Amygdala (tissue), 56 donors: ENCODE data around the gene CORO1C.
A peak's percentile ranks its signal among the peaks of the same experiment; 100 is the strongest.
"Not testable (repeated sequence)": the region's sequence is repeated elsewhere in the genome, so short reads cannot be mapped to it uniquely, and the experiment has no call there.

Source experiments
- DNase-seq, 56 donors: peaks; one replicate each; lab custom pipeline; 2025; lab: John Stamatoyannopoulos, UW

CORO1C gene

GRCh38 chr12:108756421-108756820 lies 25.1 kb upstream of the CORO1C start:
- DNase-seq = no peak

DNA sequence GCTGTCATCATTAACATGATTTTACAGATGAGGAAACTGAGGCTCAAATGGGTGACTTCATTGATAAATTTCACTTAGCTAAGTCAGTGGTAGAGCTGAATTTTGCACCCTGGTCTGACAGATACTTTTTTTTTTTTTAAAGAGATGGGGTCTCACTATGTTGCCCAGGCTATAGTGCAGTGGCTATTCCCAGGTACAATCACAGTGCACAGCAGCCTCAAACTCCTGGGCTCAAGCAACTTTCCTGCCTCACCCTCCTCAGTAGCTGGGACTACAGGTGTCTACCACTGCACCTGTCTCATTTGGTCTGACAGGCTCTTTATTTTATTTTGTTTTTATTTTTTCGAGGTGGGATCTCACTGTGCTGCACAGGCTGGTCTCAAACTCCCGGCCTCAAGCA lies 24.2 kb upstream of the CORO1C start:
- no peak for DNase-seq

DNA sequence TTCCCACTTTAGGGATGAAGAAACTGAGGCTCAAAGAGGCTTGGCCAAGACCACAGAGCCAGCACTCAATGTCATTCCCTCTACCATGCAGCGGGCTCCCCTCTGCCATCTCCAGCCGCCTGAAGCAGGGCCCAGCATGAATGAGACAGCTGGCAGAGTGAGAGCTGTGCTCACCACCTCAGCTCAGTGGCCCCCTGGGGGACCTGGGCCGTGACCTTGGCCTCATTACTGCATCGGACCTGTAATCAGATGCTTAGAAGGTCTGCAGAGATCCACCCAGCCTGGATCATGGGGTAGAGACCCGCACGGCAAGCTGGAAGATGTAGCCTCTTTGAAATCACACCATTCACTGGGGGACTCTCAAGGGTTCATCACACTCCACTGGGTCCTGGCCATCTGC lies 22.7 kb upstream of the CORO1C start:
- DNase-seq = no peak

DNA sequence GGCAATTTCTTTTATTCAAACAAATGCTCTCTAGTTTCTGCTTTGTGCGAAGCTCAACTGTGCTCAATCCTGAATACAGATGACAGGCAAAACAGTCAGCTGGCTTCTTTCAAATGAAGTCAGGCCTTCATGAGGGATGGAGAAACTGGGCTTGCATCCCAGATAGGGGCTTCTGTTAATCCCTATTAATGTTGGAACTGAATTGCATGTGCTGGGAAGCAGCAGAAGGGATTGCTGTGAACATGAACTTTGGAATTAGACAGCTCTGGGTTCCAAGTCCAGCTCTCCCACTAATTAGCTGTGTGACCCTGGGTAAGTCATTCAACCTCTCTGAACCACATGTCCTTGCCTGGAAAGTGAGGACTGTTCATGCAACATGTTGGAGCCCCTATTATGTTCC lies 21.1 kb upstream of the CORO1C start:
- peak in 14 of 56 donors; percentile 4 to 56 (median 20) for DNase-seq

- DNase-seq = no peak
These were observed 20.5 kb upstream of the CORO1C start for GRCh38 chr12:108751821-108752220.

- not testable (repeated sequence) for DNase-seq
These were observed 19.7 kb upstream of the CORO1C start for GRCh38 chr12:108751003-108751402.

DNA sequence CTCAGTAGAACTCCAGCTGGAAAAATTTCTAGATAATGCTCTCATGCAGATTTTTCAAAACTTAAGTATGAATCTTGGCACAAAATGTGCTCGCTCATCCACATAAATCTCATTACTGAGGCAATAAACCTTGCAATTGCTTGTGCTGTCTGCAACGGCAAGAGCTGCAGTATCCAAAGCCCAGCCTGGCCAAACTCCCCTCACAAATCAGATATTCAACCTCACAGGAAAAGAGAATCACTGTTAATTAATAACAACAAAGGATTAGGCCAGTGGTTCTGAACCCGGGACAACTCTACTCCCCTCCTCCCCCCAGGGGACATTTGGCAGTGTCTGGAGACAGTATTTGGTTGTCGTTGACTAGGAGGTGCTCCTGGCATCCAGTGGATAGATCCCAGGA lies 19.2 kb upstream of the CORO1C start:
- DNase-seq = peak in 1 of 56 donors; percentile 14

GRCh38 chr12:108747563-108747962 lies 16.2 kb upstream of the CORO1C start:
- DNase-seq = no peak

DNA sequence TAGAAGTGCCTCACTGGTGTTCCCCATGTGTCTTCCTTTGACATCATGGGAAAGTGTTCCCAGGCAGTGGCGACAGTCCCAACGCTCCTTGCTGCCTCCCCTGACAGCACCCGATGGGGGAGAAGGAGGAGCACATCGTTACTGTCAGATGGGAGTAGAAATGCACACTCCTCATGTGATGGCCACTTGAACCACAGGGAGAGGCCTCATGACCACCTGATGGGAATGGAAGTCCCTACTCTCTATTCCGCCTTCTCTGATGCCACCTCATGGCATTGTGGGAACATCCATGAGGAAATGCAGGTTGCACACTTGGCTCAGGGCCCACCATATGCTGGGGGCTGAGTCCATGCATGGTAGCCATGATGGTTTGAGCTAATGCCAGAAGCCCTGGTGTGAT lies 14.3 kb upstream of the CORO1C start:
- no peak for DNase-seq

DNA sequence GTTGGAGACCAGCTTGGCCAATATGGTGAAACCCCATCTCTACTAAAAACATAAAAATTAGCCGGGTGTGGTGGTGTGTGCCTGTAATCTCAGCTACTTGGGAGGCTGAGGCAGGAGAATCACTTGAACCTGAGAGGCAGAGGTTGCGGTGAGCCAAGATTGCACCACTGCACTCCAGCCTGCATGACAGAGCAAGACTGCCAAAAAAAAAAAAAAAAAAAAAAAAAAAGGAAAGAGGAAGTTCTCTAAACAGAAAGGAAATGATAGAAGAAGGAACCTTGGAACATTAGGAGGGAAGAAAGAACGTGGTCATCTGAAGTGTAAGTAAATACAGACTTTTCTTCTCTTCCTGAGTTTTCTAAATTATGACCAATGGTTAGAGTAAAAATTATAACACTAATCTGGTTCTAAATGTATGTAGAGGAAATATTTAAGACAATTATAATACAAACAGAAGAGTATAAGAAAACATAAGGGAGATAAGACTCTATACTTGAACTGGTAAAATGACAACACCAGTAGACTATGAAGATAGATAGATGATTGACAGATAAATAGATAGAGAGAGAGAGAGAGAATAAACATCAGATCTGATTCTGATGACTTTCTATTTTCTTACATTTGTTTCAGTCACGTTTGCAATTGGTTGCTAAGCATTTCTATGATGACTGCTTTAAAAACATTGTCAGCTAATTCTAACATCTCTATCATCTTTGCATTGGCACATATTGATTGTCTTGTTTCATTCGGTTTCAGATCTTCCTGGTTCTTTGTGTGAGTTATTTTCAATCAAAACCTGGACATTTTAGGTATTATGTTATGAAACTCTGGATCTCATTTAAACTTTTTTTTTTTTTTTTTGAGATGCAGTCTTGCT lies 12.9 kb upstream of the CORO1C start:
- DNase-seq = no peak

- no peak for DNase-seq
These were observed 6.9 kb upstream of the CORO1C start for GRCh38 chr12:108738170-108738569.

- DNase-seq = no peak
These were observed 4.5 kb upstream of the CORO1C start for GRCh38 chr12:108735855-108736254.

DNA sequence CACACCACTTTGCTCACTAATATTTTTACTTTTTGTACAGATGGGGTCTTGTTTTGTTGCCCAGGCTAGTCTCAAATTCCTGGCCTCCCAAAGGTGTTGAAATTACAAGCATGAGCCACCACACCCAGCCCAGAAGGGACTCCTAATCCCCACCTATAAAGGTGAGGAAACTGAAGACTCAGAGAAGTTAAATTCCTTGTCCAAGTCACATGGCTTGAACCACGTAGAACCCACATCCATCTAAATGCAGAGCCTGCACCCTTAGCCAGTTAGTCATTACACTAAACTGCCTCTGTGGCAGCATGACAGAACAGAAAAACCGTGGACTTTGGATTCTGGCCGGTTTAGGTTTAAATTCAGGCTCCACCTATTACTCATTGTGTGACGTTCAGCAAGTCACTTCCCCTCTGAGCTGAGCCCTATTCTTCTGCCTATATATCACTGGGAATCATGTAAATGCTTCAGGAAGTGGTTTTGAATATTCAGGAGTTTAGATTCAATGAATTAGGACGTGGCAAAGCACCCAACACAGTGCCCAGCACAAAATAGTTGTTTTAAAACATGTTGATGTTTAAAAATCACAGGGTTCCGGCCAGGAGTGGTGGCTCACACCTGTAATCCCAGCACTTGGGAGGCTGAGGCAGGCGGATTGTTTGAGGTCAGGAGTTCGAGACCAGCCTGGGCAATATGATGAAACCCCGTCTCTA lies 3.0 kb upstream of the CORO1C start:
- DNase-seq = peak in 1 of 56 donors; percentile 7

DNA sequence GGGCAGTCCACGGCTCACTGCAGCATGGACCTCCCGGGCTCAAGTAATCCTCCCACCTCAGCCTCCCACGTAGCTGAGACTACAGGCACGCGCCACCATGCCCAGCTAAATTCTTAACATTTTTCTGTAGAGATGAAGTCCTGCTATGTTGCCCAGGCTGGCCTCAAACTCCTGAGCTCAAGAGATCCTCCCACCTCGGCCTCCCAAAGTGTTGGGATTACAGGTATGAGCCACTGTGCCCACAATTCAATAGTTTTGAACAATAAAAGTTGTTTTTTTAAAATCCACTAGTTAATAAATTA lies 1.9 kb upstream of the CORO1C start:
- not testable (repeated sequence) for DNase-seq

GRCh38 chr12:108732489-108733229 lies 1.3 kb upstream of the CORO1C start:
- DNase-seq = peak in 1 of 56 donors; percentile 14

DNA sequence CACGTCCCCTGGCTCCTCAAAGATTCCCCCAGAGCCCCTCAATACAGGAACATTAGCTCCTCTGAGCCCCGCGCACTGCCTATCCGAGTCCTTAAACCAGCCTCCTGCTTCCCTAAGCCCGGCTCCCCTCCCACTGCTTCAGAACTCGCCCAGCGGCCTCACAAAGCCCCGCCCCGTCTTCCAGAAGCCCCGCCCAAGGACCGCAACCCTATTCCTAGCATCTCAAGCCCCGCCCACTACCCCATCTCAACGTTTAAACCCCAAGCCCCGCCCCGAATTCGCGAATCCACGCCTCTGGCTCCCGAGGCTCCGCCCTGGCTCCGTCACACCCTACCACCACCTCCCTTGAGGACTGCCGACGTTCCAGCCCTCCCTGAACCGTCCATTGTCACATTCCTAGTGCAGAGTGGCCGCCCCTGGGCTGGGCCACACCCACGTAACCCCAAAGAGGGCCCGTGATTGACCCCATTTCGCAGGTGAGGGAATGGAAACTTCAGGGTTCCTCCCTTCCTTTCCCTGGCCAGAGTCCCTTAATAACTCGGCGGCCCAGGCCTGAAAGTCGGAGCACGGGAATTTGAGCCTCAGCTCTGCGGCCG lies 646 bp upstream of the CORO1C start:
- peak; percentile 75 to 99 (median 94) for DNase-seq

GRCh38 chr12:108730365-108731104 lies 783 bp downstream of the CORO1C start:
- peak in 47 of 56 donors; percentile 9 to 75 (median 51) for DNase-seq

DNA sequence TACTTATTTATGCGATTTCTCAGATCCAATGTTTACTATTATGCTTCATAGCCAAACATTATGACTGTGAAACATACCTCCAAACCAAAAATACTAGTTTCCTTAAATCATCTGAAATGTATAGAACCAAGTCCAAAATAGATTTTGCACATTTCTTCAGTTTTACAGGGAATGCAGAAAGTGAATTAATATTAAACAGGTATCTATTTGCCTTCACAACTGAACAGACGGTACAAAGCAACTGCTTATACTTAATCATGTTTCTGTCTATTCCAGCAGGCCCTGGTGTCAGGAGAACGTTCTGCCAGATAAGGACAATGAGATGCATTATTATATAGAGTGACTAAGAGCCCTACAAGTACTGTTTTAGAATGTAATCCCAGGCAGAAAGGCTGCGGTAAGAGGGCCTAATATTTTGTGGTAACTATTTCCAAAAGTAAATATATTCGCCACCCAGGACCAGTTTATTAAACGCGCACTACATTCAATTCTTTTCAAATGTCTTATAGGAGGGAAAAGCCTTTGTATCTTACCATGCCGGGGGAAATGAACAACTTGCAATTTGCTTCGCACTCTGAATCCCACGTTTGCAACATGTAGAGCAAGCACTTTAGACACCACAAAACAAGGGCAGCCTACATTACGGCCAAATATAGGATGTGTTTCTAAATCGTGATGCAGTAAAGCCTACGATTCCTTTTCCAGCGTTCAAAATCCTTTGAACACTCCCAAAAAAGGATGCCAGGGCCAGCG lies 1.5 kb downstream of the CORO1C start:
- DNase-seq = peak in 4 of 56 donors; percentile 18 to 57 (median 22)
